ENCODE measurements around the gene BDP1. TPM values are rescaled to one million over a fixed set of nuclear protein-coding genes. Genes with fewer than 3 reads are reported as not detected.

BDP1 gene
- total and polyA plus RNA-seq, 2 of the 4 experiments (the other 2 are of a cell fraction): 5.8 to 14.0 TPM

DNA sequence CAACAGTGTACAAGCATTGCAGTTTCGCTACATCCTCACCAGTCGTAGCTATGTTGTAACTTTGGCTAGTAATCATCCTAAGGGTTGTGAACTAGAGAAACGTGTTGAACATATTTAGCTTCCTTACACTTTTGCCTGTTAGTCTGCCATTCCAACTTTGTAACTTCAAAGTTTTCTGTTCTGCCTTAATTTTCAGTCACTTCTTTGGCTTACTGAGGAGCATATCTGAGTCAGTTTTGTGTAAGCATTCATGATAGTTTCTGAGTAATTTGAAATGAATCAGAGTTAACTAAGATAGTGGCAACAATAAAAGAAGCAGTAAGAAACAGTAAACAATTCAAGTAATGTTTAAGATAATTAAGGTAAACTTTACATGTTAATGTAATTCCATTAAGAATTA, 72.8 kb downstream of the BDP1 start:
- dilution Hi-C loops (cut with HindIII; ENCODE audit: low sequenced_read_pairs, unreplicated experiment): no loop called here
- no peak overlapping the region for H2AFZ ChIP-seq (replicated peaks; ENCODE audit: low read length, poor library complexity)
- no peak overlapping the region for H2AK9ac ChIP-seq (replicated peaks; ENCODE audit: low read depth, low read length, poor library complexity)
- no peak overlapping the region; the same call in 1 of the 2 replicates for H3K14ac ChIP-seq (replicated peaks; ENCODE audit: low read depth, low read length)
- TF ChIP-seq POLR2A (IDR thresholded peaks at IDR 0.05; ENCODE audit: low read depth, low read length): no peak
- TF ChIP-seq, protein P1, sequence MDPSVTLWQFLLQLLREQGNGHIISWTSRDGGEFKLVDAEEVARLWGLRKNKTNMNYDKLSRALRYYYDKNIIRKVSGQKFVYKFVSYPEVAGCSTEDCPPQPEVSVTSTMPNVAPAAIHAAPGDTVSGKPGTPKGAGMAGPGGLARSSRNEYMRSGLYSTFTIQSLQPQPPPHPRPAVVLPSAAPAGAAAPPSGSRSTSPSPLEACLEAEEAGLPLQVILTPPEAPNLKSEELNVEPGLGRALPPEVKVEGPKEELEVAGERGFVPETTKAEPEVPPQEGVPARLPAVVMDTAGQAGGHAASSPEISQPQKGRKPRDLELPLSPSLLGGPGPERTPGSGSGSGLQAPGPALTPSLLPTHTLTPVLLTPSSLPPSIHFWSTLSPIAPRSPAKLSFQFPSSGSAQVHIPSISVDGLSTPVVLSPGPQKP (IDR thresholded peaks at IDR 0.05; ENCODE audit: borderline replicate concordance, low read depth, low read length): no peak
- TF ChIP-seq, protein P2, sequence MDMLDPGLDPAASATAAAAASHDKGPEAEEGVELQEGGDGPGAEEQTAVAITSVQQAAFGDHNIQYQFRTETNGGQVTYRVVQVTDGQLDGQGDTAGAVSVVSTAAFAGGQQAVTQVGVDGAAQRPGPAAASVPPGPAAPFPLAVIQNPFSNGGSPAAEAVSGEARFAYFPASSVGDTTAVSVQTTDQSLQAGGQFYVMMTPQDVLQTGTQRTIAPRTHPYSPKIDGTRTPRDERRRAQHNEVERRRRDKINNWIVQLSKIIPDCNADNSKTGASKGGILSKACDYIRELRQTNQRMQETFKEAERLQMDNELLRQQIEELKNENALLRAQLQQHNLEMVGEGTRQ (IDR thresholded peaks at IDR 0.05; ENCODE audit: low read depth, low read length): no peak
- TF ChIP-seq BHLHE40 (IDR thresholded peaks at IDR 0.05; ENCODE audit: low read depth, low read length): no peak
- TF ChIP-seq RCOR1 (IDR thresholded peaks at IDR 0.05; ENCODE audit: insufficient replicate concordance, low read length): no peak
- TF ChIP-seq, protein P3, sequence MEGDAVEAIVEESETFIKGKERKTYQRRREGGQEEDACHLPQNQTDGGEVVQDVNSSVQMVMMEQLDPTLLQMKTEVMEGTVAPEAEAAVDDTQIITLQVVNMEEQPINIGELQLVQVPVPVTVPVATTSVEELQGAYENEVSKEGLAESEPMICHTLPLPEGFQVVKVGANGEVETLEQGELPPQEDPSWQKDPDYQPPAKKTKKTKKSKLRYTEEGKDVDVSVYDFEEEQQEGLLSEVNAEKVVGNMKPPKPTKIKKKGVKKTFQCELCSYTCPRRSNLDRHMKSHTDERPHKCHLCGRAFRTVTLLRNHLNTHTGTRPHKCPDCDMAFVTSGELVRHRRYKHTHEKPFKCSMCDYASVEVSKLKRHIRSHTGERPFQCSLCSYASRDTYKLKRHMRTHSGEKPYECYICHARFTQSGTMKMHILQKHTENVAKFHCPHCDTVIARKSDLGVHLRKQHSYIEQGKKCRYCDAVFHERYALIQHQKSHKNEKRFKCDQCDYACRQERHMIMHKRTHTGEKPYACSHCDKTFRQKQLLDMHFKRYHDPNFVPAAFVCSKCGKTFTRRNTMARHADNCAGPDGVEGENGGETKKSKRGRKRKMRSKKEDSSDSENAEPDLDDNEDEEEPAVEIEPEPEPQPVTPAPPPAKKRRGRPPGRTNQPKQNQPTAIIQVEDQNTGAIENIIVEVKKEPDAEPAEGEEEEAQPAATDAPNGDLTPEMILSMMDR (conservative IDR thresholded peaks at IDR 0.05; ENCODE audit: low read depth, low read length): no peak
- TF ChIP-seq SMC3 (IDR thresholded peaks at IDR 0.05; ENCODE audit: low read depth, low read length): no peak
- TF ChIP-seq RFX5 (IDR thresholded peaks at IDR 0.05; ENCODE audit: low read depth, low read length): no peak
- TF ChIP-seq CEBPB (IDR thresholded peaks at IDR 0.05; ENCODE audit: low read depth, low read length): no peak
- TF ChIP-seq NFE2L2 (IDR thresholded peaks at IDR 0.05; ENCODE audit: low read depth, low read length): no peak
- no peak for TF ChIP-seq MXI1 (IDR thresholded peaks at IDR 0.05; ENCODE audit: borderline replicate concordance, low read depth, low read length)
- no peak for TF ChIP-seq MAFK (IDR thresholded peaks at IDR 0.05; ENCODE audit: low read depth, low read length)
- no peak for TF ChIP-seq RAD21 (IDR thresholded peaks at IDR 0.05; ENCODE audit: low read length)
- TF ChIP-seq CHD1 (IDR thresholded peaks at IDR 0.05; ENCODE audit: low read depth, low read length): no peak
- TF ChIP-seq MAZ (IDR thresholded peaks at IDR 0.05; ENCODE audit: borderline replicate concordance, low read depth, low read length): no peak
- TF ChIP-seq FOS (IDR thresholded peaks at IDR 0.05; ENCODE audit: low read depth, low read length): no peak
- BruUV-seq (replicated peaks): no TSS peak
- no peaks in the 10 kb centered on the region for H3K9me3 ChIP-seq (ENCODE audit: control insufficient read depth, insufficient read depth, low read length)
- H4K8ac ChIP-seq (ENCODE audit: low read depth in 2 of 2, low read length in 2 of 2): no peak overlapping the region
- H3K9me1 ChIP-seq (ENCODE audit: insufficient read depth, low read length): no peaks in the 10 kb centered on the region
- H3K79me1 ChIP-seq (ENCODE audit: low read depth in 1 of 2, low read length in 2 of 2): peaks cover 12 to 14% of the 10 kb centered on the region in 2 experiments; a peak in 3 of 4 replicates
- peaks cover 14% of the 10 kb centered on the region for H3K36me3 ChIP-seq (ENCODE audit: control insufficient read depth, insufficient read depth, low read length)
- no peak overlapping the region for H3K27ac ChIP-seq (ENCODE audit: insufficient read depth, low read length)
- H2BK5ac ChIP-seq (ENCODE audit: low read depth, low read length, poor library complexity, severe bottlenecking): peak overlapping the region; percentile 94
- no peaks in the 10 kb centered on the region for H3K27me3 ChIP-seq (ENCODE audit: control insufficient read depth, insufficient read depth, low read length)
- WGBS, 2 experiments (ENCODE audit: extremely low coverage in 2 of 2, insufficient read length in 1 of 2): no CpG with 5 or more reads among the region's 3 CpGs
- no peak overlapping the region for H2BK15ac ChIP-seq (ENCODE audit: low read depth, low read length)
- ChIA-PET CTCF (interaction anchor here (0.7 to 1.9 kb wide), 2 partner anchors 12 to 53 kb away, joined by 3 to 4 read pairs; no protein-coding TSS in a partner anchor), POLR2A (ENCODE audit: unreplicated experiment) (no interaction called here)
- no peak overlapping the region for H3K4me3 ChIP-seq (ENCODE audit: insufficient read depth, low read depth, low read length)
- no peak overlapping the region; the same call in 1 of the 2 replicates for H3K18ac ChIP-seq (ENCODE audit: low read depth, low read length)
- H3K9ac ChIP-seq (ENCODE audit: low read depth, low read length): no peak overlapping the region
- in situ Hi-C loops (cut with MboI; ENCODE audit: low sequenced_read_pairs): no loop called here
- ATAC-seq (ENCODE audit: low read depth) (peak; percentile 76), DNase-seq (peak; percentile 46)
- H2AK5ac ChIP-seq (ENCODE audit: low read depth, low read length): no peak overlapping the region
- no peak overlapping the region for H2BK120ac ChIP-seq (ENCODE audit: low read depth, low read length)
- 0 out of 2 replicates have a peak overlapping the region, but pooled peaks have one; percentile 82 for H3K23ac ChIP-seq (ENCODE audit: low read depth, low read length)
- intact Hi-C loops (cut with micrococcal nuclease): no loop called here
- H4K5ac ChIP-seq (ENCODE audit: low read depth, low read length): no peak overlapping the region; the same call in 1 of the 2 replicates
- no peak overlapping the region for H2BK20ac ChIP-seq (ENCODE audit: low read depth, low read length)
- no peaks in the 10 kb centered on the region; the same call in 1 of the 2 replicates for H4K20me1 ChIP-seq (ENCODE audit: insufficient read depth, low read length)
- H3K4ac ChIP-seq (ENCODE audit: low read depth, low read length): no peak overlapping the region
- H3K4me2 ChIP-seq (ENCODE audit: low read depth, low read length): peak overlapping the region; percentile 38; the same call in 1 of the 2 replicates
- H4K91ac ChIP-seq (ENCODE audit: insufficient read depth, low read depth, low read length): no peak overlapping the region
- H3K56ac ChIP-seq (ENCODE audit: extremely low read depth, insufficient read depth, low read length): no peak overlapping the region
- peaks cover 3% of the 10 kb centered on the region; the same call in 1 of the 2 replicates for H3K4me1 ChIP-seq (ENCODE audit: control insufficient read depth, insufficient read depth, low read length)

All from IMR-90 (cell line).